ENCODE data around the gene HEMK1. TPM values are rescaled to one million over a fixed set of nuclear protein-coding genes. Genes with fewer than 3 reads are reported as not detected.
A peak's percentile ranks its signal among the peaks of the same experiment; 100 is the strongest.

Gene HEMK1
- polyA plus RNA-seq, 1 donor = 29.9 TPM

DNA sequence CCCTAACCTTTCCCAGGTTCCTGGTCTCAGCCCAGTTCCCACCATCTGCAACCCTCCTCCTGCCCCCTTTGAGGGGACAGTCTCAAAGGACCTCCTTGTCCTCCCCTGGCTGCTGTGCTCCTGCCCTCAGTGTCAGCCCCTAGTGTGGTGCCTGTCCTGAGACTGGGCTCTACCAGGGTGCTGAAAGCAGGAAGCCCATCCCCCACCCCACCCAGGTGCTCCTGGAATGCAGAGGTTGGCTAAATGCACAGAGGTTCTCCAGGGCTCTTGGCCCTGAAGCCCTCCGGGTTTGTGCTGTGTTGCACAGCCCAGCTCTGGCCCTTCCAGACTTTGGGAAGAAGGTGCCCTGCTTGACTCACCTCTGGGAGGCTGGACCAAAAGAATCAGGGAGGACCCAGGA, 23.5 kb upstream of the HEMK1 start:
- Histone ChIP-seq H3K27me3 (ENCODE audit: control insufficient read depth, insufficient read depth, low read length) (no peaks in the 10 kb centered on the region), H3K4me3 (ENCODE audit: low read length) (no peak overlapping the region), H3K9me3 (ENCODE audit: control insufficient read depth, low read depth, low read length) (no peaks in the 10 kb centered on the region), H3K36me3 (ENCODE audit: control insufficient read depth, insufficient read depth, low read length) (no peaks in the 10 kb centered on the region), H3K4me1 (ENCODE audit: control insufficient read depth, insufficient read depth, low read length) (peaks cover 6% of the 10 kb centered on the region), H3K27ac (ENCODE audit: low read length) (no peak overlapping the region)
- no peak for DNase-seq
- WGBS (ENCODE audit: insufficient coverage, low lambda C conversion rate) = no CpG with 5 or more reads among the region's 1 CpG

DNA sequence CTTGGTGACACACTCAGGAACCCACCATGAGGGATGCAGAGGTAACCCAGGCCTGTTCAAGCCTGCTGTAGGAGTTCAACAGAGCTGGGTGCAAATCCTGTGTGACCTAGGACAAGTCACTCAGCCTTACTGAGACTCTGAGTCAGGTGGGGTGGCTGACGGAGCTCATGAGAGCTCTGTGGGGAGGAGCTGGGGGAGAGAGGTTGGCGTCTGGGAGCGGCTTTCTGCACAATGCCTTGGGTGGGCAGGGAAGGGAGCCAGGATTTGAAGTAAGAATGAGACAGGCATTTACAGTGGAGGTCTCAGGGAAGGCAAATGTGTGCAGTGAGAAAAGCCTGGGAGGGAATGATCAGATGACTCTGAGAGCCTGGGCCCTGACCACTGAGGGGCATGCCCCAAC, 20.1 kb upstream of the HEMK1 start:
- DNase-seq = no peak
- Histone ChIP-seq H3K27me3 (ENCODE audit: control insufficient read depth, insufficient read depth, low read length) (no peaks in the 10 kb centered on the region), H3K27ac (ENCODE audit: low read length) (no peak overlapping the region), H3K4me3 (ENCODE audit: low read length) (no peak overlapping the region), H3K4me1 (ENCODE audit: control insufficient read depth, insufficient read depth, low read length) (peaks cover 16% of the 10 kb centered on the region), H3K36me3 (ENCODE audit: control insufficient read depth, insufficient read depth, low read length) (no peaks in the 10 kb centered on the region), H3K9me3 (ENCODE audit: control insufficient read depth, low read depth, low read length) (no peaks in the 10 kb centered on the region)
- WGBS (ENCODE audit: insufficient coverage, low lambda C conversion rate) = no CpG with 5 or more reads among the region's 3 CpGs

DNA sequence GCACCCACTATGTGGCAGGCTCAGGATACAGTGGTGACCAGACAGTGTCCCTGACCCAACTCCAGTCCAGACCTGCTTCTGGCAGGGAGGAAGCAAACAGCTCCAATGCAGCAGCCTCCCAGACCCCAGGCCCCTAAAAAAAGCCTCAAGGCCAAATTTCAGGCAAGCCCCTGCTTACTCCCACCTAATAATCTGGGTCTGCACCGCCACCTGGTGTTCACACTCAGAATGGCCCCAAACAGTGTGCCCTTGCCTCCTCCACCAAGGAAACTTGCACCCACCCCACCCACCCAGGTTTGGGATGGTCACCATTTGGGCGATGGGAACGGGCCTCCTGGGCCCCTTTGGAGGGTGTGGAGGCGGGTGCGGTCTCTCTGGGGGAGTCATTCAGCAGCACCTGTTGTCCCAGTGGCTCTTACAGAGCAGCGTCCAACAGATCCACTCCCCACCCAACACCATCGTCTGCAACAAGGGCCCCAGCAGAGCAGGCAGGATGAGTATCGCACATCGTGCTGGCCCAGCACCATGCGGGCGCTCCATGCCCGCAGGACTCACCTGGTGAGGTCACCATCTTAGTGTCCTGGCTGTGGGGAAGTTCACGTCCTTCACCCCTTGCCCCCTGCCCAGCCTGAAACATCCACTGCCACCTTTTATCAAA, 19.1 kb upstream of the HEMK1 start:
- H3K36me3 ChIP-seq (ENCODE audit: control insufficient read depth, insufficient read depth, low read length) = no peaks in the 10 kb centered on the region
- no peaks in the 10 kb centered on the region for H3K27me3 ChIP-seq (ENCODE audit: control insufficient read depth, insufficient read depth, low read length)
- DNase-seq = peak in 1 of 2 donors; percentile 24
- no CpG with 5 or more reads among the region's 13 CpGs for WGBS (ENCODE audit: insufficient coverage, low lambda C conversion rate)
- no peaks in the 10 kb centered on the region for H3K9me3 ChIP-seq (ENCODE audit: control insufficient read depth, low read depth, low read length)
- H3K4me1 ChIP-seq (ENCODE audit: control insufficient read depth, insufficient read depth, low read length) = peaks cover 16% of the 10 kb centered on the region
- H3K4me3 ChIP-seq (ENCODE audit: low read length) = no peak overlapping the region
- H3K27ac ChIP-seq (ENCODE audit: low read length) = no peak overlapping the region

DNA sequence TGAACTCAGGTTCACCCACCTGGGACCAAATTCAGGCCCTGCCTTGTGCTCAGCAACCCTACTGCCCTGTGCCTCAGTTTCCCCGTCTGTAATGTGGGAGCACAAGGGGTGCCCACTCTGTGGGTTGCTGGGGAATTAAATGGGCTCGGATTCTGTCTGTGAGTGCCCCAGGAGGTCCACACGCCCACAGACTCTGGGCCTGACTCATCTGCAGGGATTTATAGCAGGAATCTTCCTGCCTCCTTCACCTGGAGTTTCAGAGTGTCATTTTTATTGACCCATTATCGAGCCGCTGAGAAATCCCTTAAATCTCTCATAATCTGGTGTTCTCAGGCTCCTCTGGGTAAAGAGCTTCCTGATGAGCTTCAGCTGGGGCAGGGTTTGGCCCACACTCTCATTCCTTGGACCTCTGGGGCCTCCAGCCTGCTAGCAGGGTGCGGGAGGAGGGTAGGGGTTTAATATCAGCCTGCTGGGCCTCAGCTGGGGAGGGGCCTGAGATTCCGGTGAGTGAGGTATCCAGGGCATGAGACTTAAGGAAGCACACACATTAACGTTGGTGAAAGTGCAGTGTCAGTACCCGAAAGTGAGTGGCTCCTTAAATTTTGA, 18.2 kb upstream of the HEMK1 start:
- Histone ChIP-seq H3K9me3 (ENCODE audit: control insufficient read depth, low read depth, low read length) (no peaks in the 10 kb centered on the region), H3K27ac (ENCODE audit: low read length) (no peak overlapping the region), H3K4me3 (ENCODE audit: low read length) (no peak overlapping the region), H3K27me3 (ENCODE audit: control insufficient read depth, insufficient read depth, low read length) (no peaks in the 10 kb centered on the region), H3K36me3 (ENCODE audit: control insufficient read depth, insufficient read depth, low read length) (no peaks in the 10 kb centered on the region), H3K4me1 (ENCODE audit: control insufficient read depth, insufficient read depth, low read length) (peaks cover 16% of the 10 kb centered on the region)
- no CpG with 5 or more reads among the region's 9 CpGs for WGBS (ENCODE audit: insufficient coverage, low lambda C conversion rate)
- DNase-seq = peak in 1 of 2 donors; percentile 74

DNA sequence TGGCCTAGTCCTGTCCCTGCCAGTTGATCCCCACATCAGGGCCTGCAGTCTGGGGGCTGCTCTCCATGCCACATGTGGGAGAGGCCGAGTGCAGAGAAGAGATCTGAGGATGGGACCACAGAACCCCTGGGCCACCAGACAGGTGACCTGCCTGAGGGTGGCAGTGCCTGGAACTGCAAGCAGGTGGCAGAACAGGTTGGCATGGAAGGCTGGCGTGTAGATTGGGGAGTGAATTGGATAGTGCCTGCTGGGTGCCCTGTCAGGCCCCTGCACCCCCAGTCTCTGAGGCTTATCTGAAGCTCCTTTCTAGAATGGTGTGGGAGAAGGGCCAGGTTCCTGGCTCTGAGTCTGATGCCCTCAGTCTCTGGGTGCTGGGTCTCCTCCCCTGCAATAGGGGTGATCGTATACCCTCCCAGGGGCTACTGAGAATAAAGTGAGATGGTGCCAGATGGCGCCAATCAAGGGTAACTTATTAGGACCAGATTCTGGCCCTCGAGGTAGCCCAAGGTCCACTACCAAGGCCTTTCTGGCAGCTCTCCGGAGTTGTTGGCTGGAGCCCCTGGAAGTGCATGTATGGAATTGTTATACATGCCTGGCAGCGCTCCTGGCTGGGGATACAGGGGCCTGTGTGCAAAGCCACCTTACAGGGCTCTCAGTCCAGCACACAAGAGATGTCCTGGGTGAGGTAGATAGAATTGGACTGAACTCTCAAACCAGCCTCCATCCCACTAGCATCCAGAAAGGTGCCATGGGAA, 17.5 kb upstream of the HEMK1 start:
- Histone ChIP-seq H3K27me3 (ENCODE audit: control insufficient read depth, insufficient read depth, low read length) (no peaks in the 10 kb centered on the region), H3K4me3 (ENCODE audit: low read length) (no peak overlapping the region), H3K27ac (ENCODE audit: low read length) (no peak overlapping the region), H3K9me3 (ENCODE audit: control insufficient read depth, low read depth, low read length) (no peaks in the 10 kb centered on the region), H3K4me1 (ENCODE audit: control insufficient read depth, insufficient read depth, low read length) (peaks cover 16% of the 10 kb centered on the region), H3K36me3 (ENCODE audit: control insufficient read depth, insufficient read depth, low read length) (no peaks in the 10 kb centered on the region)
- DNase-seq = no peak
- no CpG with 5 or more reads among the region's 7 CpGs for WGBS (ENCODE audit: insufficient coverage, low lambda C conversion rate)

DNA sequence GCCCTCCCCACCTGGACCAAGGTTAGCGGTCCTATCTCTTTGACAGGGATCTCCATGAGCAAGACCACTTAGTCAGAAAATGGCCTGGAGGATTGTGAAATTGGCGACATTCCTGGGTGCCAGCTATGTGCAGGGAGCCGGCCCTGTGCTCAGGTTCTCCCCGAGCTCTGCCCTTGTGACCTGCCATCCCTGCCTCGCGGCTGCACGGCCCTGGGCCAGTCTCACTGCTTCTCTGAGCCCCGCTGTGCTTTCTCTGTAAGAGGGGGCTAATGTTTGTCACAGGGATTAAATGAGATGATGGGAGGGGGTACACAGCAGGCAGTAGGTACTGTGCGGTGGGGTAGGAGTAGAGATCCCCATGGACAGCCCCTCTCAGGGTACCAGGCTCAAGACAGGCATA, 16.7 kb upstream of the HEMK1 start:
- Histone ChIP-seq H3K4me1 (ENCODE audit: control insufficient read depth, insufficient read depth, low read length) (peaks cover 16% of the 10 kb centered on the region), H3K27ac (ENCODE audit: low read length) (no peak overlapping the region), H3K4me3 (ENCODE audit: low read length) (no peak overlapping the region), H3K27me3 (ENCODE audit: control insufficient read depth, insufficient read depth, low read length) (no peaks in the 10 kb centered on the region), H3K36me3 (ENCODE audit: control insufficient read depth, insufficient read depth, low read length) (no peaks in the 10 kb centered on the region), H3K9me3 (ENCODE audit: control insufficient read depth, low read depth, low read length) (no peaks in the 10 kb centered on the region)
- DNase-seq = no peak
- no CpG with 5 or more reads among the region's 9 CpGs for WGBS (ENCODE audit: insufficient coverage, low lambda C conversion rate)

DNA sequence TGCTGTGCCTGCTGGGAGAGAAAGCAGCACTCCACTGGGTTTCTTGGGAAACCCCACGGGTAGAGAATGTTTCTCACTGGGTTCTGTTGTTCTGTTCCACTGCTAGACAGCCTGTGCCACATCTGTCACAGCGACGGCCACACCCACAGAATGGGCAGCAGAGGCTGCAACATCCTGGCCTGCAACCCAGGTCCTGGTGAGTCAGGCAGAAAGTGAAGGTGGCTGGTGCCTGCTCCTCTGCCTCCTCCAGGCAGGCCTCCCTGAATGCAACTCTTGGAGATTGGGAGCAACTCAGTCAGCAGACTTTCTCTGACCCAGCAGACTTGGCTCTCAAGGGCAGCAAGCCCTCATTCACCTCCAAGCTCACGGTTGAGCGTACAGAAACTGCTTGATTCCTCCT, 14.8 kb upstream of the HEMK1 start:
- H3K27ac ChIP-seq (ENCODE audit: low read length) = no peak overlapping the region

DNA sequence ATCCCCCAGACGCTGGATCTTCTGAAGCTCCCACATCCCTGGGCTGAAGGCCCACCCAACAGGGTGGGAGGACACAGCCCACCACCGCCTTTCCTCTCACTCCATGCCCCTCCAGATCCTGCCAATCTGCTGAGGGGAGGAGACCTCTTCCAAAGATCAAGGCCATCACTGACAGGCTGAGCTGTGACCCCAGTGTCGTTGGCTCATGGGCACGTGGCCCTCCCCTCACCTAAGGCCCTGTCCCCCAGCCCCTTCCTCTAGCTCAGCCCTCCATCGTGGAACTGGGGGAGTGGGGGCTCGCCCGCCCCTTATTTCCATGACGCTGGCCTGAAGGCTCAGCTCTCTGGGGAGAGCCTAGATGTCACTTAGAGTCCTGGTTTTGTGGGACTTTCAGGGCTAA, 12.2 kb upstream of the HEMK1 start:
- Histone ChIP-seq H3K36me3 (ENCODE audit: control insufficient read depth, insufficient read depth, low read length) (no peaks in the 10 kb centered on the region), H3K9me3 (ENCODE audit: control insufficient read depth, low read depth, low read length) (no peaks in the 10 kb centered on the region), H3K27ac (ENCODE audit: low read length) (no peak overlapping the region), H3K4me3 (ENCODE audit: low read length) (no peak overlapping the region), H3K27me3 (ENCODE audit: control insufficient read depth, insufficient read depth, low read length) (no peaks in the 10 kb centered on the region), H3K4me1 (ENCODE audit: control insufficient read depth, insufficient read depth, low read length) (no peaks in the 10 kb centered on the region)
- no peak for DNase-seq
- WGBS (ENCODE audit: insufficient coverage, low lambda C conversion rate) = no CpG with 5 or more reads among the region's 8 CpGs

More for the DNA sequence above, 14.8 kb upstream of the HEMK1 start:
- no peak for DNase-seq
- no CpG with 5 or more reads among the region's 5 CpGs for WGBS (ENCODE audit: insufficient coverage, low lambda C conversion rate)
- Histone ChIP-seq H3K36me3 (ENCODE audit: control insufficient read depth, insufficient read depth, low read length) (no peaks in the 10 kb centered on the region), H3K9me3 (ENCODE audit: control insufficient read depth, low read depth, low read length) (no peaks in the 10 kb centered on the region), H3K4me3 (ENCODE audit: low read length) (no peak overlapping the region), H3K27me3 (ENCODE audit: control insufficient read depth, insufficient read depth, low read length) (no peaks in the 10 kb centered on the region), H3K4me1 (ENCODE audit: control insufficient read depth, insufficient read depth, low read length) (peaks cover 16% of the 10 kb centered on the region)

DNA sequence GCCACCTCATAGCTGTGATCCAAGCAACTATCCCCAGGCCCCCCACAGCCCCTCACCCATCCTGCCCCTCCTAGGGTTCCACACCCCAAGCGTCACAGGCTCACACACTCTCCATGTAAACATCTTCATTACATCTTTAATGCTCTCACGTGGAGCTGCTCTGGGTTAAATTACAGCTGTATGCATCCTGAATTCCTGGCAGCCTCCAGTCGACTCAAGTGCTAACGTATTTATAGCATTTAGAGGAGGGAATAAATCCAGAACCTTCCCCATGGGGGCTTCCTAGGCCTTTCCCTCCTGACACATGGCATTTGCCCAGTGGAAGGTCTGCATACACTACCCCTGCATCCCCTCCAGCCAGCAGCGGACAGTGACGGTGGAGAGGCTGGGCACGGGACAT, 11.4 kb upstream of the HEMK1 start:
- Histone ChIP-seq H3K4me1 (ENCODE audit: control insufficient read depth, insufficient read depth, low read length) (no peaks in the 10 kb centered on the region), H3K4me3 (ENCODE audit: low read length) (no peak overlapping the region), H3K27ac (ENCODE audit: low read length) (no peak overlapping the region), H3K27me3 (ENCODE audit: control insufficient read depth, insufficient read depth, low read length) (no peaks in the 10 kb centered on the region), H3K9me3 (ENCODE audit: control insufficient read depth, low read depth, low read length) (no peaks in the 10 kb centered on the region), H3K36me3 (ENCODE audit: control insufficient read depth, insufficient read depth, low read length) (no peaks in the 10 kb centered on the region)
- WGBS (ENCODE audit: insufficient coverage, low lambda C conversion rate) = no CpG with 5 or more reads among the region's 7 CpGs
- DNase-seq = peak in 1 of 2 donors; percentile 13

DNA sequence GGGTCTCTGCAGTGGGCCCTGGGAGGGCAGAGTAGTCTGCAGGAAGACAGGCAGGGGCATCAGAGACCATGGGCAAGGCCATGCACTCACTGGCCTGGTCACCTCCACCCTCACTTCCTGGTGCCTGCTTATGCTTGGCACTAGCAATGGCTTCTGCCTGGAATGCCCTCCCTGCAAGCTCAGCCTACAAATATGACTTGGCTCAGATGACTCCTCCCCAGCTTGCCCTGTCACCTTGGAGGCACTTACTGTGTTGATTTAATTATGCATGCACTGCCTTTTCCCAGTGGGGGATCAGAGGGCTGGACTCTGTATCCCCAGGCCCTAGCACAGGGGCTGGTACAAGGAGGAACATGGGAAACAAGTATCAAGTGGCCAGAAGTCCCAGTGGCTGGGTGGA, 9.6 kb upstream of the HEMK1 start:
- Histone ChIP-seq H3K4me1 (ENCODE audit: control insufficient read depth, insufficient read depth, low read length) (no peaks in the 10 kb centered on the region), H3K36me3 (ENCODE audit: control insufficient read depth, insufficient read depth, low read length) (no peaks in the 10 kb centered on the region), H3K27ac (ENCODE audit: low read length) (no peak overlapping the region), H3K9me3 (ENCODE audit: control insufficient read depth, low read depth, low read length) (no peaks in the 10 kb centered on the region), H3K4me3 (ENCODE audit: low read length) (no peak overlapping the region), H3K27me3 (ENCODE audit: control insufficient read depth, insufficient read depth, low read length) (no peaks in the 10 kb centered on the region)
- DNase-seq = no peak
